Skin epidermis (tissue), 12 donors: Measurements from ENCODE around the gene PAIP2B.

Experiments used
- H3K27ac ChIP-seq, 21 experiments: fragments of 200-600 bp; sonication (generic) in 11 of 21; one replicate each; pipeline ENCODE4 v1.5.0; 2020; ENCODE audit warnings: mild to moderate bottlenecking in 3 of 21, inconsistent platforms in 2 of 21, moderate library complexity in 2 of 21
- H3K4me3 ChIP-seq, 7 experiments: fragments of 200-600 bp; sonication (generic) in 2 of 7; one replicate each; pipeline ENCODE4 v1.5.0; 2020; ENCODE audit warnings: inconsistent platforms in 2 of 7, mild to moderate bottlenecking in 2 of 7, moderate library complexity in 1 of 7

The PAIP2B gene

GRCh38 chr2:71156573-71156972, 70.3 kb downstream of the PAIP2B start:
- Histone ChIP-seq H3K4me3 (no peak overlapping the region), H3K27ac (no peak overlapping the region)

DNA sequence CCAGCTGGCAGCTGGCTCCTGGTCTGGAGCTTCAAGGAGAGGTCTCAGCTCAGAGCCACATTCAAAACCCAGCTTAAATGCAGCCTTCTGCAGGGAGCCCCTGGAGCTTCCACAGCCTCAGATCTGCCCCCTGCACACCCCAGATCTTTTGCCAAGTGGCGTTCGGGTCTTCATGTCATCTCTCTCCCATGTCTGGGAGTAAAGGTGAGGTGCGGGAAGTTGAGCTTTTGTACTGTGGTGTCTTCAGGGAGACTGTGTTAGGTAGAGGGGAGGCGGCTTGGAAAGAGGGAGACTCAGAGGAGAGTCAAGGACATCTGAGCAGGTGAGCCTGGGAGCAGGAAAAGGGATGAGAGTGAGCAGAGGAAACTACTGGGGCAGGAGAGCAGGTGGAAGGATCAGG, 71.1 kb downstream of the PAIP2B start:
- H3K27ac ChIP-seq, result no peak overlapping the region
- H3K4me3 ChIP-seq, result no peak overlapping the region

GRCh38 chr2:71154798-71155197, 72.1 kb downstream of the PAIP2B start:
- H3K27ac ChIP-seq, result no peak overlapping the region
- H3K4me3 ChIP-seq, result no peak overlapping the region

GRCh38 chr2:71154279-71154678, 72.6 kb downstream of the PAIP2B start:
- H3K4me3 ChIP-seq, result no peak overlapping the region
- H3K27ac ChIP-seq, result no peak overlapping the region

- H3K27ac ChIP-seq, result no peak overlapping the region
These were observed 73.2 kb downstream of the PAIP2B start for GRCh38 chr2:71153585-71154224.

GRCh38 chr2:71151620-71152019, 75.3 kb downstream of the PAIP2B start:
- H3K27ac ChIP-seq, result no peak overlapping the region

More at GRCh38 chr2:71153585-71154224, 73.2 kb downstream of the PAIP2B start:
- no peak overlapping the region for H3K4me3 ChIP-seq

GRCh38 chr2:71150082-71150816, 76.7 kb downstream of the PAIP2B start:
- Histone ChIP-seq H3K4me3 (no peak overlapping the region), H3K27ac (no peak overlapping the region)

More at GRCh38 chr2:71151620-71152019, 75.3 kb downstream of the PAIP2B start:
- H3K4me3 ChIP-seq, result no peak overlapping the region

DNA sequence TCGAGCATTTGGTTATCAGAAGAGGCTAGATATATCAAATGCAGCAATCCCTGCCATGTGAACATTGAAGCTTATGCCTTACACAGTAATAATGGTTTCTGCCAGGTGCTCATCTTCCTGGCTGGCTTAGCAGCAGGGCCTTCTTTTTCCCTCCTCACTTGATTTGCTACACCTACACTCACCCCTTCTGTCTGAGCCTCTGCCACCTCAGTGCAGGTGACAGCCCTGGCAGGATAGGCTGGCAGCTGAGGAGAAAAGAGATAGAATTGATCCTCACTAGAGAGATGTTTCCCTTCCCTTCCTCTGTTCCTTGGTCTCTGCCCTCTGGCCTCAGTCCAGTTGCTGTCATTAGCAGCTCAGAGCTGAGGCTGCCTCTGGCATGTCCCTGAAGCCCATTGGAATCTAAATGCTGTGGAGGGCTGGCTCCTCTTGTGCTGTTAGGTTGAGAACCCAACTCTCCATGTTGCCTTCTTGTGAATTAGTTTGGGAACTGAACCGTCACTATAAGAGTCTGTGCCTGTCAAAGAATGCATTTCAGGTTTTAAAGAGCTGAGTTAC, 78.3 kb downstream of the PAIP2B start:
- Histone ChIP-seq H3K4me3 (no peak overlapping the region), H3K27ac (no peak overlapping the region)

- no peak overlapping the region for H3K4me3 ChIP-seq
- no peak overlapping the region for H3K27ac ChIP-seq
These were observed 83.1 kb downstream of the PAIP2B start for GRCh38 chr2:71143782-71144181.

GRCh38 chr2:71136174-71136573, 90.7 kb downstream of the PAIP2B start:
- no peak overlapping the region for H3K27ac ChIP-seq
- H3K4me3 ChIP-seq, result no peak overlapping the region

GRCh38 chr2:71133603-71134002, 93.3 kb downstream of the PAIP2B start:
- Histone ChIP-seq H3K4me3 (no peak overlapping the region), H3K27ac (no peak overlapping the region)
